Panc1 (cell line): Measurements from ENCODE around the gene PLEKHG2. TPM values are rescaled to one million over a fixed set of nuclear protein-coding genes. Genes with fewer than 3 reads are reported as not detected.
A peak's percentile ranks its signal among the peaks of the same experiment; 100 is the strongest.

Experiments
- ATAC-seq: fragments of 200-7000 bp; cut with Tn5 transposase; 2 replicates; pipeline ENCODE4 v1.9.1; 2020; ENCODE audit warnings: mild to moderate bottlenecking, moderate library complexity
- Bru-seq: library from RNA; stranded (reverse); fragments of 400-500 nt; gene quantifications from one replicate; lab custom pipeline; 2021; lab: Mats Ljungman, UMichigan
- BruChase-seq, 2 experiments: library from RNA; stranded (reverse); fragments of 400-500 nt; gene quantifications; one replicate each; lab custom pipeline; 2021; lab: Mats Ljungman, UMichigan
- BruUV-seq: library from RNA; stranded (reverse); fragments of 400-500 nt; replicated peaks from 2 replicates; lab custom pipeline; 2021; lab: Mats Ljungman, UMichigan
- CTCF ChIA-PET: fragments of 300-600 bp; sonication (Branson Sonifier 250); formaldehyde crosslinking; loops from one replicate; lab custom pipeline; 2022; ENCODE audit warnings: antibody characterized with exemption; lab: Charles Lee
- POLR2A ChIA-PET: fragments of 300-600 bp; sonication (Branson Sonifier 250); formaldehyde crosslinking; loops from one replicate; lab custom pipeline; 2022; ENCODE audit warnings: antibody characterized with exemption; lab: Charles Lee
- DNase-seq: peaks from one replicate; pipeline ENCODE4 v3.0.0-alpha.2; 2010; ENCODE audit warnings: low read depth, low spot score
- H3K27ac ChIP-seq: 2 replicates; pipeline ENCODE4 v1.5.1; 2011; ENCODE audit warnings: mild to moderate bottlenecking, low read length, inconsistent platforms
- H3K27me3 ChIP-seq: fragments of 200-500 bp; sonication (Bioruptor generic); 2 replicates; pipeline ENCODE4 v1.6.0; 2014; ENCODE audit warnings: low read length, inconsistent platforms; ENCODE audit not compliant: control insufficient read depth, insufficient read depth
- H3K36me3 ChIP-seq: fragments of 200-500 bp; sonication (Bioruptor generic); 2 replicates; pipeline ENCODE4 v1.5.1; 2014; ENCODE audit warnings: inconsistent platforms, mild to moderate bottlenecking, low read length, moderate library complexity; ENCODE audit not compliant: control insufficient read depth, insufficient read depth
- H3K4me1 ChIP-seq: 2 replicates; pipeline ENCODE4 v1.5.1; 2011; ENCODE audit warnings: inconsistent platforms, mild to moderate bottlenecking, low read length, moderate library complexity; ENCODE audit not compliant: control insufficient read depth, insufficient read depth
- H3K4me3 ChIP-seq, 2 experiments: 2 replicates each; pipeline ENCODE4 v1.5.1; 2011 to 2012; ENCODE audit warnings: low read depth in 2 of 2, low read length in 2 of 2, mild to moderate bottlenecking in 2 of 2, inconsistent platforms in 1 of 2, moderate library complexity in 1 of 2
- H3K9me3 ChIP-seq: fragments of 200-500 bp; sonication (Bioruptor generic); 2 replicates; pipeline ENCODE4 v1.5.1; 2014; ENCODE audit warnings: low read depth, mild to moderate bottlenecking, inconsistent platforms, low read length, moderate library complexity; ENCODE audit not compliant: control insufficient read depth, insufficient read depth
- POLR2AphosphoS5 ChIP-seq: IDR thresholded peaks from 2 replicates; pipeline ENCODE4 v1.6.1; 2012; ENCODE audit warnings: mild to moderate bottlenecking, low read depth, low read length, moderate library complexity
- REST ChIP-seq, 2 experiments: IDR thresholded peaks; 2 replicates each; pipeline ENCODE4 v1.6.1; 2011 to 2012; ENCODE audit warnings: low read depth in 2 of 2, control low read depth in 1 of 2, low read length in 1 of 2, mild to moderate bottlenecking in 1 of 2, moderate library complexity in 1 of 2; ENCODE audit not compliant: insufficient read depth in 1 of 2
- SIN3A ChIP-seq: IDR thresholded peaks from 2 replicates; pipeline ENCODE4 v1.6.1; 2012; ENCODE audit warnings: low read depth, mild to moderate bottlenecking, low read length, moderate library complexity, borderline replicate concordance; ENCODE audit not compliant: insufficient read depth
- TCF7L2 ChIP-seq: IDR thresholded peaks from 2 replicates; pipeline ENCODE4 v1.6.1; 2011; ENCODE audit warnings: mild to moderate bottlenecking, low read depth, low read length, inconsistent platforms
- in situ Hi-C: cut with HindIII; loops from 2 replicates; pipeline ENCODE4 v1.10.0; 2016; ENCODE audit warnings: low sequenced_read_pairs, low pct_unique_long_range_greater_than_20kb
- intact Hi-C: fragments of 100-400 bp; cut with micrococcal nuclease; formaldehyde crosslinking; loops from one replicate; pipeline ENCODE4 v1.10.0; 2022; ENCODE audit not compliant: unreplicated experiment
- long read RNA-seq: library from polyadenylated mRNA; unstranded; transcript quantifications from one replicate; pipeline ENCODE4 v2.0.0, GENCODE V29; 2021; ENCODE audit not compliant: unreplicated experiment
- polyA plus RNA-seq: library from polyadenylated mRNA; unstranded; fragments of >200 nt; gene quantifications from one replicate; pipeline ENCODE4 v1.2.1, GENCODE V29; 2012; ENCODE audit warnings: missing spikeins; ENCODE audit not compliant: insufficient read length
- total RNA-seq: library from RNA; stranded (reverse); gene quantifications from one replicate; pipeline ENCODE4 v1.2.1, GENCODE V29; 2021; ENCODE audit not compliant: unreplicated experiment

The PLEKHG2 gene, protein sequence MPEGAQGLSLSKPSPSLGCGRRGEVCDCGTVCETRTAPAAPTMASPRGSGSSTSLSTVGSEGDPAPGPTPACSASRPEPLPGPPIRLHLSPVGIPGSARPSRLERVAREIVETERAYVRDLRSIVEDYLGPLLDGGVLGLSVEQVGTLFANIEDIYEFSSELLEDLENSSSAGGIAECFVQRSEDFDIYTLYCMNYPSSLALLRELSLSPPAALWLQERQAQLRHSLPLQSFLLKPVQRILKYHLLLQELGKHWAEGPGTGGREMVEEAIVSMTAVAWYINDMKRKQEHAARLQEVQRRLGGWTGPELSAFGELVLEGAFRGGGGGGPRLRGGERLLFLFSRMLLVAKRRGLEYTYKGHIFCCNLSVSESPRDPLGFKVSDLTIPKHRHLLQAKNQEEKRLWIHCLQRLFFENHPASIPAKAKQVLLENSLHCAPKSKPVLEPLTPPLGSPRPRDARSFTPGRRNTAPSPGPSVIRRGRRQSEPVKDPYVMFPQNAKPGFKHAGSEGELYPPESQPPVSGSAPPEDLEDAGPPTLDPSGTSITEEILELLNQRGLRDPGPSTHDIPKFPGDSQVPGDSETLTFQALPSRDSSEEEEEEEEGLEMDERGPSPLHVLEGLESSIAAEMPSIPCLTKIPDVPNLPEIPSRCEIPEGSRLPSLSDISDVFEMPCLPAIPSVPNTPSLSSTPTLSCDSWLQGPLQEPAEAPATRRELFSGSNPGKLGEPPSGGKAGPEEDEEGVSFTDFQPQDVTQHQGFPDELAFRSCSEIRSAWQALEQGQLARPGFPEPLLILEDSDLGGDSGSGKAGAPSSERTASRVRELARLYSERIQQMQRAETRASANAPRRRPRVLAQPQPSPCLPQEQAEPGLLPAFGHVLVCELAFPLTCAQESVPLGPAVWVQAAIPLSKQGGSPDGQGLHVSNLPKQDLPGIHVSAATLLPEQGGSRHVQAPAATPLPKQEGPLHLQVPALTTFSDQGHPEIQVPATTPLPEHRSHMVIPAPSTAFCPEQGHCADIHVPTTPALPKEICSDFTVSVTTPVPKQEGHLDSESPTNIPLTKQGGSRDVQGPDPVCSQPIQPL (N-terminal part only)
- total RNA-seq, result 1,988 TPM
- 2,032 TPM for polyA plus RNA-seq
- Bru-seq, nascent RNA, result percentile 100 among the genes with signal in this experiment
- percentile 100 among the genes with signal in this experiment for BruChase-seq, experiment 1, labeled RNA remaining after a 2-hour chase
- percentile 100 among the genes with signal in this experiment for BruChase-seq, experiment 2, labeled RNA remaining after a 6-hour chase
- long read RNA-seq, partial matches to known transcripts, result 106 of 494 reads
- long read RNA-seq, other reads (novel, unspliced or antisense), result 387 of 494 reads

- intact Hi-C loops (loop anchor here (1.0 to 10.0 kb wide), 6 partner anchors 18 to 437 kb away; partner anchors contain the start of genes FBXO17, MED29, PAF1 and SAMD4B), in situ Hi-C loops (no loop called here)
- TF ChIP-seq SIN3A (no peak), TCF7L2 (no peak), POLR2AphosphoS5 (no peak), REST (IDR thresholded peaks at IDR 0.05; ENCODE audit: insufficient read depth in 1 of 2, low read depth in 2 of 2, low read length in 1 of 2) (no peak)
- H3K9me3 ChIP-seq, result no peaks in the 10 kb centered on the region
- H3K4me3 ChIP-seq, result peak within 1 kb of the TSS; percentile 42 to 55
- DNase-seq, result peak; percentile 100
- peaks cover 27% of the 10 kb centered on the region for H3K36me3 ChIP-seq
- no peaks in the 10 kb centered on the region for H3K27me3 ChIP-seq
- BruUV-seq, result no TSS peak
- H3K27ac ChIP-seq, result peak within 1 kb of the TSS; percentile 92
- CTCF ChIA-PET, result interaction anchor here (0.7 to 6.8 kb wide), 22 partner anchors 8 to 123 kb away, joined by 3 to 280 read pairs (median 6); partner anchors contain the start of genes GMFG, MED29, PAF1 and RPS16
- peak; percentile 67 for ATAC-seq
- peaks cover 58% of the 10 kb centered on the region for H3K4me1 ChIP-seq
- POLR2A ChIA-PET, result interaction anchor here (0.5 to 2.3 kb wide), 18 partner anchors 9 to 671 kb away, joined by 3 to 41 read pairs (median 10); partner anchors contain the start of genes MED29, PAF1, RPS16 and SUPT5H
Measured at GRCh38 chr19:39412100-39412866, at the start of gene PLEKHG2. Gene PLEKHG2, plus strand, starts transcription at chr19:39412669. Its CDS starts 1,418 bp downstream, at chr19:39414087.
